H9 (cell line): ENCODE data around the gene PEX26. TPM values are rescaled to one million over a fixed set of nuclear protein-coding genes. Genes with fewer than 3 reads are reported as not detected.

Experiments
- DNase-seq: peaks from one replicate; pipeline ENCODE4 v3.0.0-alpha.2; 2017
- H2AFZ ChIP-seq: one replicate; pipeline ENCODE4 v1.6.1; 2013; ENCODE audit warnings: mild to moderate bottlenecking, low read length, control low read depth, moderate library complexity
- H2AK5ac ChIP-seq: 2 replicates; pipeline ENCODE4 v1.6.1; 2013; ENCODE audit warnings: low read length, control low read depth, mixed read lengths; ENCODE audit not compliant: insufficient read length
- H2BK120ac ChIP-seq: one replicate; pipeline ENCODE4 v1.6.1; 2013; ENCODE audit warnings: low read depth, mild to moderate bottlenecking, low read length, control low read depth, inconsistent platforms; ENCODE audit not compliant: poor library complexity, severe bottlenecking
- H2BK12ac ChIP-seq: 2 replicates; pipeline ENCODE4 v1.6.1; 2013; ENCODE audit warnings: low read length, control low read depth, mixed read lengths, low read depth; ENCODE audit not compliant: insufficient read length
- H2BK15ac ChIP-seq: 2 replicates; pipeline ENCODE4 v1.6.1; 2013; ENCODE audit warnings: low read depth, low read length, control low read depth
- H2BK20ac ChIP-seq: one replicate; pipeline ENCODE4 v1.6.1; 2013; ENCODE audit warnings: low read depth, mild to moderate bottlenecking, low read length, control low read depth, inconsistent platforms; ENCODE audit not compliant: poor library complexity, severe bottlenecking
- H2BK5ac ChIP-seq: 2 replicates; pipeline ENCODE4 v1.6.1; 2013; ENCODE audit warnings: low read length, control low read depth, mixed read lengths; ENCODE audit not compliant: insufficient read length
- H3K14ac ChIP-seq: 2 replicates; pipeline ENCODE4 v1.6.1; 2013; ENCODE audit warnings: low read length, control low read depth; ENCODE audit not compliant: insufficient read depth
- H3K18ac ChIP-seq: 2 replicates; pipeline ENCODE4 v1.6.1; 2013; ENCODE audit warnings: low read depth, mild to moderate bottlenecking, mixed read lengths, low read length, control low read depth; ENCODE audit not compliant: insufficient read length
- H3K23ac ChIP-seq: 2 replicates; pipeline ENCODE4 v1.6.1; 2013; ENCODE audit warnings: low read length, control low read depth, mixed read lengths, low read depth; ENCODE audit not compliant: insufficient read length
- H3K23me2 ChIP-seq: 2 replicates; pipeline ENCODE4 v1.6.1; 2013; ENCODE audit warnings: low read depth, mild to moderate bottlenecking, mixed read lengths, low read length, control low read depth; ENCODE audit not compliant: insufficient read length, poor library complexity, severe bottlenecking
- H3K27ac ChIP-seq: 2 replicates; pipeline ENCODE4 v1.5.1; 2013; ENCODE audit warnings: low read length, control low read depth, mixed read lengths, low read depth; ENCODE audit not compliant: insufficient read length
- H3K27me3 ChIP-seq: 2 replicates; pipeline ENCODE4 v1.6.1; 2013; ENCODE audit warnings: low read length, control low read depth, inconsistent platforms; ENCODE audit not compliant: insufficient read depth
- H3K4ac ChIP-seq: 2 replicates; pipeline ENCODE4 v1.6.1; 2013; ENCODE audit warnings: low read depth, mild to moderate bottlenecking, control low read depth, inconsistent platforms, low read length, moderate library complexity
- H3K4me1 ChIP-seq: 2 replicates; pipeline ENCODE4 v1.6.1; 2013; ENCODE audit warnings: low read length, control low read depth, inconsistent platforms; ENCODE audit not compliant: insufficient read depth
- H3K4me2 ChIP-seq: 2 replicates; pipeline ENCODE4 v1.6.1; 2013; ENCODE audit warnings: low read length, control low read depth, mixed read lengths; ENCODE audit not compliant: insufficient read length, insufficient read depth
- H3K56ac ChIP-seq: 2 replicates; pipeline ENCODE4 v1.6.1; 2013; ENCODE audit warnings: low read depth, mild to moderate bottlenecking, mixed read lengths, low read length, control low read depth; ENCODE audit not compliant: insufficient read length
- H3K79me1 ChIP-seq: 2 replicates; pipeline ENCODE4 v1.6.1; 2013; ENCODE audit warnings: low read depth, mild to moderate bottlenecking, moderate library complexity, low read length, control low read depth, inconsistent platforms; ENCODE audit not compliant: insufficient read depth, poor library complexity, severe bottlenecking
- H3K79me2 ChIP-seq: 2 replicates; pipeline ENCODE4 v1.6.1; 2013; ENCODE audit warnings: low read length, control low read depth, inconsistent platforms; ENCODE audit not compliant: insufficient read depth
- H3K9ac ChIP-seq: 2 replicates; pipeline ENCODE4 v1.6.1; 2013; ENCODE audit warnings: low read length, control low read depth, mixed read lengths; ENCODE audit not compliant: insufficient read length; ENCODE audit errors: extremely low read depth
- H3K9me3 ChIP-seq: one replicate; pipeline ENCODE4 v1.6.1; 2013; ENCODE audit warnings: low read depth, low read length, inconsistent platforms; ENCODE audit not compliant: control insufficient read depth
- H3T11ph ChIP-seq: one replicate; pipeline ENCODE4 v1.6.1; 2013; ENCODE audit warnings: mild to moderate bottlenecking, low read length, control low read depth, inconsistent platforms
- H4K20me1 ChIP-seq: one replicate; pipeline ENCODE4 v1.6.1; 2013; ENCODE audit not compliant: control insufficient read depth, insufficient read length, insufficient read depth
- H4K5ac ChIP-seq: 2 replicates; pipeline ENCODE4 v1.6.1; 2013; ENCODE audit warnings: low read depth, mild to moderate bottlenecking, mixed read lengths, low read length, control low read depth; ENCODE audit not compliant: insufficient read length
- H4K8ac ChIP-seq: replicated peaks from 2 replicates; pipeline ENCODE4 v1.6.1; 2013; ENCODE audit warnings: low read length, control low read depth, mixed read lengths, low read depth; ENCODE audit not compliant: insufficient read length
- H4K91ac ChIP-seq: 2 replicates; pipeline ENCODE4 v1.6.1; 2013; ENCODE audit warnings: low read depth, mild to moderate bottlenecking, moderate library complexity, mixed read lengths, low read length, control low read depth; ENCODE audit not compliant: insufficient read length
- H3K27ac Mint-ChIP-seq, 3 experiments: 2 replicates in 2 of 3; 3 replicates in 1 of 3; pipeline ENCODE4 v1.8.0; 2020 to 2021; ENCODE audit warnings: mixed read lengths in 3 of 3, mild to moderate bottlenecking in 1 of 3, moderate library complexity in 1 of 3
- H3K27me3 Mint-ChIP-seq: 2 replicates; pipeline ENCODE4 v1.8.0; 2021; ENCODE audit warnings: low read depth, mild to moderate bottlenecking, moderate library complexity, mixed read lengths
- H3K36me3 Mint-ChIP-seq, 3 experiments: 2 replicates in 2 of 3; 3 replicates in 1 of 3; pipeline ENCODE4 v1.8.0; 2020 to 2021; ENCODE audit warnings: low read depth in 3 of 3, mixed read lengths in 3 of 3; ENCODE audit not compliant: insufficient read depth in 1 of 3
- H3K4me1 Mint-ChIP-seq, 2 experiments: 2 replicates each; pipeline ENCODE4 v1.8.0; 2020; ENCODE audit warnings: mixed read lengths in 2 of 2
- H3K4me3 Mint-ChIP-seq, 2 experiments: 2 replicates in 1 of 2; 3 replicates in 1 of 2; pipeline ENCODE4 v1.8.0; 2020 to 2021; ENCODE audit warnings: mild to moderate bottlenecking in 2 of 2, mixed read lengths in 2 of 2, moderate library complexity in 1 of 2
- H3K9me3 Mint-ChIP-seq, 2 experiments: 2 replicates in 1 of 2; 3 replicates in 1 of 2; pipeline ENCODE4 v1.8.0; 2020; ENCODE audit warnings: mild to moderate bottlenecking in 2 of 2, mixed read lengths in 2 of 2, moderate library complexity in 1 of 2
- CTCF ChIP-seq: fragments of 200-600 bp; sonication (generic); conservative IDR thresholded peaks from 3 replicates; pipeline ENCODE4 v1.8.0; 2021; ENCODE audit warnings: antibody characterized with exemption, mild to moderate bottlenecking
- WGBS: extraction: QIAGEN DNeasy Blood & Tissue Kit; methylation state at CpG from one replicate; pipeline ENCODE4 v1.1.7; 2013; ENCODE audit warnings: missing lambda C conversion rate, low lambda C conversion rate, mixed read lengths; ENCODE audit not compliant: insufficient read length; ENCODE audit errors: extremely low coverage; 5-methylcytosine and 5-hydroxymethylcytosine counted together
- total RNA-seq: library from RNA; stranded (reverse); gene quantifications from 2 replicates; pipeline ENCODE4 v1.2.1, GENCODE V29; 2021

PEX26 gene
- total RNA-seq, 1 experiment from 2014 or later: 35.4 TPM

- H3K9me3 ChIP-seq: no peaks in the 10 kb centered on the region
- H3K56ac ChIP-seq: no peak overlapping the region
- H3K27ac Mint-ChIP-seq: no peak overlapping the region
- H2AK5ac ChIP-seq: no peak overlapping the region
- no peak overlapping the region for H3K18ac ChIP-seq
- no peaks in the 10 kb centered on the region for H3K4me1 ChIP-seq
- H3K4me1 Mint-ChIP-seq: peaks cover 4 to 8% of the 10 kb centered on the region in 2 experiments; a peak in 3 of 4 replicates
- H3K27me3 ChIP-seq: no peaks in the 10 kb centered on the region; the same call in 1 of the 2 replicates
- no peak overlapping the region for H3K4me2 ChIP-seq
- no peak overlapping the region for H2BK15ac ChIP-seq
- no peaks in the 10 kb centered on the region for H3K79me2 ChIP-seq
- H3K36me3 Mint-ChIP-seq: no peaks in the 10 kb centered on the region; a peak in 1 of 7 replicates
- no peak overlapping the region for H3K14ac ChIP-seq
- H4K8ac ChIP-seq: no peak overlapping the region
- WGBS: no CpG with 5 or more reads among the region's 5 CpGs
- H2AFZ ChIP-seq: no peak overlapping the region
- H3T11ph ChIP-seq: no peak overlapping the region
- H3K27ac ChIP-seq: no peak overlapping the region
- no peaks in the 10 kb centered on the region; a peak in 1 of 5 replicates for H3K9me3 Mint-ChIP-seq
- H4K5ac ChIP-seq: no peak overlapping the region
- H2BK20ac ChIP-seq: no peak overlapping the region
- H3K79me1 ChIP-seq: no peaks in the 10 kb centered on the region
- no peak overlapping the region for H2BK120ac ChIP-seq
- TF ChIP-seq CTCF: no peak
- H3K23ac ChIP-seq: no peak overlapping the region
- no peak overlapping the region for H2BK12ac ChIP-seq
- H3K4ac ChIP-seq: no peak overlapping the region
- peaks cover 26% of the 10 kb centered on the region for H3K27me3 Mint-ChIP-seq
- H4K91ac ChIP-seq: no peak overlapping the region
- H3K9ac ChIP-seq: no peak overlapping the region
- H3K23me2 ChIP-seq: no peaks in the 10 kb centered on the region
- no peaks in the 10 kb centered on the region for H4K20me1 ChIP-seq
- no peak for DNase-seq
- no peak overlapping the region for H3K4me3 Mint-ChIP-seq
- no peak overlapping the region for H2BK5ac ChIP-seq
Measured at GRCh38 chr22:18147791-18148190, 70.0 kb downstream of the PEX26 start.
